Spleen (tissue), 11 donors: ENCODE data around the gene CLDN4. TPM values are rescaled to one million over a fixed set of nuclear protein-coding genes. Genes with fewer than 3 reads are reported as not detected.
A peak's percentile ranks its signal among the peaks of the same experiment; 100 is the strongest.
"Not testable (repeated sequence)": the region's sequence is repeated elsewhere in the genome, so short reads cannot be mapped to it uniquely, and the experiment has no call there.

ENCODE experiments used
- DNase-seq: peaks from one replicate; pipeline ENCODE4 v3.0.0-alpha.2; 2020
- H3K27ac ChIP-seq, 8 donors: fragments of 200-600 bp; sonication (generic) in 7 of 8; 1 replicate in 4 of 8; 2 replicates in 4 of 8; pipeline versions ENCODE4 v1.5.0 to v1.8.0; 2016 to 2021; ENCODE audit warnings: inconsistent platforms in 4 of 8, mild to moderate bottlenecking in 4 of 8, moderate library complexity in 1 of 8
- H3K27me3 ChIP-seq, 7 donors: fragments of 200-600 bp; sonication (generic) in 6 of 7; replicated peaks in 1 of 7; 1 replicate in 4 of 7; 2 replicates in 3 of 7; pipeline versions ENCODE4 v1.5.0 to v1.8.0; 2016 to 2021; ENCODE audit warnings: inconsistent platforms in 3 of 7, mild to moderate bottlenecking in 1 of 7
- H3K36me3 ChIP-seq, 6 donors: fragments of 200-600 bp; sonication (generic) in 5 of 6; 1 replicate in 4 of 6; 2 replicates in 2 of 6; pipeline versions ENCODE4 v1.5.0 to v1.8.0; 2016 to 2021; ENCODE audit warnings: inconsistent platforms in 2 of 6
- H3K4me1 ChIP-seq, 6 donors: fragments of 200-600 bp; sonication (generic) in 5 of 6; 1 replicate in 3 of 6; 2 replicates in 3 of 6; pipeline versions ENCODE4 v1.5.0 to v1.8.0; 2016 to 2021; ENCODE audit warnings: inconsistent platforms in 3 of 6
- H3K4me3 ChIP-seq, 8 donors: fragments of 200-600 bp; sonication (generic) in 7 of 8; 1 replicate in 4 of 8; 2 replicates in 4 of 8; pipeline versions ENCODE4 v1.5.0 to v1.8.0; 2016 to 2021; ENCODE audit warnings: inconsistent platforms in 4 of 8, mild to moderate bottlenecking in 4 of 8, moderate library complexity in 2 of 8
- H3K9me3 ChIP-seq, 8 donors: fragments of 200-600 bp; sonication (generic) in 7 of 8; 1 replicate in 4 of 8; 2 replicates in 4 of 8; pipeline versions ENCODE4 v1.5.0 to v1.8.0; 2016 to 2021; ENCODE audit warnings: inconsistent platforms in 4 of 8
- CTCF ChIP-seq, 11 experiments: fragments of 200-600 bp in 7 of 11; fragments of 450-650 bp in 4 of 11; sonication (generic) in 4 of 11; IDR thresholded peaks in 8 of 11; conservative IDR thresholded peaks in 3 of 11; 1 replicate in 7 of 11; 2 replicates in 4 of 11; pipeline versions ENCODE4 v1.4.0 to v1.8.0; 2016 to 2021; ENCODE audit warnings: antibody characterized with exemption in 11 of 11, inconsistent platforms in 4 of 11, mild to moderate bottlenecking in 1 of 11
- POLR2A ChIP-seq, 3 donors: fragments of 450-650 bp; IDR thresholded peaks; one replicate each; pipeline ENCODE4 v1.5.1; 2017; ENCODE audit warnings: antibody characterized with exemption in 3 of 3, mild to moderate bottlenecking in 1 of 3
- POLR2AphosphoS5 ChIP-seq, 3 donors: sonication (generic); formaldehyde crosslinking; IDR thresholded peaks; one replicate each; pipeline ENCODE4 v1.5.1; 2017; ENCODE audit warnings: antibody characterized with exemption in 3 of 3
- WGBS, 5 donors: extraction: QIAGEN DNeasy Blood & Tissue Kit in 3 of 5; methylation state at CpG; one replicate each; pipeline versions ENCODE4 v1.1.5 to v1.1.7; 2013 to 2018; 5-methylcytosine and 5-hydroxymethylcytosine counted together
- intact Hi-C: fragments of 100-400 bp; cut with DNase I; formaldehyde crosslinking; loops from one replicate; pipeline ENCODE4 v1.15.0; 2023; ENCODE audit warnings: low total_unique reads
- polyA plus RNA-seq, 3 donors: library from polyadenylated mRNA; stranded (reverse); fragments of 200-250 nt; gene quantifications; one replicate each; pipeline ENCODE4 v1.2.1, GENCODE V29; 2013
- total RNA-seq, 7 donors: library from RNA; depleted of rRNA in 3 of 7; stranded (reverse); fragments of >200 nt in 3 of 7; fragmentation: NEBNext Ultra II Directional in 4 of 7; extraction: Animal tissue kit (Norgen Biotek cat#: 25700) in 4 of 7; gene quantifications; one replicate each; pipeline versions ENCODE4 v1.1.0 to v1.2.1, GENCODE V29; 2016 to 2021
- donor health status: healthy with polysubstance abuse.
- donor health status: DM: no; HTN: no; CAD: no; lungs with moderate emphysema.
- donor health status: DM: no; HTN: no; CAD: no.
- donor health status: Bipolar disorder and iron deficiency.
- donor health status: healthy.
- donor health status: DM: no; HTN: no; CAD: no.
- donor health status: DM: yes; HTN: yes; CAD: no.

Gene CLDN4
- total and polyA plus RNA-seq, 10 donors, result 0.13 to 1.0 (median 0.33) TPM; not detected in 1

DNA sequence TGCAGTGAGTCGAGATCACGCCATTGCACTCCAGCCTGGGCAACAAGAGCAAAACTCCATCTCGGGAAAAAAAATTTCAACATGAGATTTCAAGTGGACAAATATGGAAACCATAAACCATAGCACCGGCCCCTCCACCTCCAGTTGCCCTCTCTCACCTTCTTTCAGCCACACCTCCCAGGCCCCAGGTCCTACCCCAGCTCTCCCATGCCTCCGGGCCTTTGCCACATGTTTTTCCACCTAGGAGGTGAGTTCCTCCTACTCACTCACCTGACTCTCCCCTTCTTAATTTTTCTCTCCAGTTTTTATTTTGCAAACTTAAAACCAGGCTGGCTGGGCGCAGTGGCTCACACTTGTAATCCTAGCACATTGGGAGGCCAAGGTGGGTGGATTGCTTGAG is 13.7 kb upstream of the CLDN4 start:
- Histone ChIP-seq H3K36me3 (no peaks in the 10 kb centered on the region), H3K9me3 (peaks cover 0 to 19% (median 16%) of the 10 kb centered on the region in 8 donors)
- intact Hi-C loops, result no loop called here

GRCh38 chr7:73820013-73820412 is 10.8 kb upstream of the CLDN4 start:
- no peak overlapping the region for H3K27ac ChIP-seq
- H3K4me1 ChIP-seq, result no peaks in the 10 kb centered on the region
- intact Hi-C loops, result no loop called here
- no peaks in the 10 kb centered on the region for H3K27me3 ChIP-seq
- H3K4me3 ChIP-seq, result no peak overlapping the region
- peak; percentile 29 for DNase-seq
- no peaks in the 10 kb centered on the region for H3K36me3 ChIP-seq
- 87 to 92% (median 89%) methylated on average over 7 of the region's 7 CpGs for WGBS, 5 donors
- TF ChIP-seq CTCF (IDR thresholded peaks at IDR 0.05 in 8 of 11, conservative IDR thresholded peaks at IDR 0.05 in 3 of 11) (no peak), POLR2A (IDR thresholded peaks at IDR 0.05) (no peak), POLR2AphosphoS5 (IDR thresholded peaks at IDR 0.05) (no peak)
- H3K9me3 ChIP-seq, result no peaks in the 10 kb centered on the region

More for the DNA sequence above, 13.7 kb upstream of the CLDN4 start:
- Histone ChIP-seq H3K27me3 (peaks cover 0 to 8% (median 0%) of the 10 kb centered on the region in 7 donors), H3K4me3 (no peak overlapping the region), H3K27ac (no peak overlapping the region), H3K4me1 (no peaks in the 10 kb centered on the region)
- DNase-seq, result peak; percentile 30
- WGBS, 5 donors, result 85 to 96% (median 91%) methylated on average over 6 of the region's 6 CpGs
- TF ChIP-seq POLR2AphosphoS5 (IDR thresholded peaks at IDR 0.05), result no peak

GRCh38 chr7:73821597-73822285 is 9.1 kb upstream of the CLDN4 start:
- DNase-seq, result peak; percentile 11
- H3K36me3 ChIP-seq, H3K9me3 ChIP-seq, H3K27ac ChIP-seq, H3K27me3 ChIP-seq, H3K4me3 ChIP-seq, intact Hi-C loops: not testable (repeated sequence)
- peaks cover 0 to 13% (median 7%) of the 10 kb centered on the region in 6 donors for H3K4me1 ChIP-seq
- WGBS, 5 donors, result 79 to 92% (median 88%) methylated on average over 12 to 14 of the region's 14 CpGs

DNA sequence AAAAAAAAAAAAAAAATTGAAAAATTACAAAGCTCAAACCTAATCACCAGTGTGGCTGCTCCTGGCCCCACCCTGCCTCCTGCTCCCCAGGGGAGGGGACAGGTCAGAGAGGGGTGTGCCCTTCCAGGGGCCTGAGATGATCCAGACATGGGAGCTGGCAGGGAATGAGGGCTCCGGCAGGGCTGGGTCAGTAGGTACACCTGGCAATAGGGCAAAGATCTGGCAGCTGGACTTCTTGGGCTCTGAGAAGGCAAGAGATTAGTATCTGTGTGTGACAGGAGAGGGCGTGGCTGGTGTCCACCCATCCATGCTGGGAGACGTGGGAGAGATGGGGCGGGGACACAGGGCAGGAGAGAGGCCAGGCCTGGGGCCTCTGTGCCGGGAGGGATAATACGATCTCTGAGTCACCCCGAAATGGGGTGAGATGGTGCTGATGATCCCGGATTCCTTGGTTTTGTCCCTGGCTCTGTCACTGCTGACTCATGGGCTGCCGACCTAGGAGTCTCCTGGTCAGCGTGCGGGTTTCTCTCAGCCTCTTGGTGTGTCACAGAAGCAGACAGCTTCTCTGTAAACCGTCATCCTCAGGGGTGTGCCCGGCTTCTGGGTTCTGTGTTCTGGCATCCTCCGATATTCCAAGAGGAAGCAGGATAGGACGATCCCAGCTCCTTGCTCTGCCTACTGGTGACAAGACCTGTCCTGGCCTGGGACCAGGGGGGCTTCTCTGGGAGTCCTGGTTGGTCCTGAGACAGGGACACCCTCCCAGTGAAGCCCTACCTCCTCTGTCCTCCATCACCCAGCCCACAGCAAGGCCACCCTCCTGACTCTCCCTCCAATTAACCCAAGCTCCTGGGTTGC is 8.2 kb upstream of the CLDN4 start:
- Histone ChIP-seq H3K9me3 (no peaks in the 10 kb centered on the region), H3K36me3 (no peaks in the 10 kb centered on the region), H3K4me1 (peaks cover 6 to 21% (median 15%) of the 10 kb centered on the region in 6 donors), H3K4me3 (no peak overlapping the region), H3K27me3 (no peaks in the 10 kb centered on the region), H3K27ac (no peak overlapping the region)
- TF ChIP-seq CTCF (IDR thresholded peaks at IDR 0.05 in 8 of 11, conservative IDR thresholded peaks at IDR 0.05 in 3 of 11) (no peak), POLR2A (IDR thresholded peaks at IDR 0.05) (no peak)
- peak; percentile 56 for DNase-seq
- 75 to 83% (median 79%) methylated on average over 11 to 15 of the region's 15 CpGs for WGBS, 5 donors
- intact Hi-C loops, result no loop called here

DNA sequence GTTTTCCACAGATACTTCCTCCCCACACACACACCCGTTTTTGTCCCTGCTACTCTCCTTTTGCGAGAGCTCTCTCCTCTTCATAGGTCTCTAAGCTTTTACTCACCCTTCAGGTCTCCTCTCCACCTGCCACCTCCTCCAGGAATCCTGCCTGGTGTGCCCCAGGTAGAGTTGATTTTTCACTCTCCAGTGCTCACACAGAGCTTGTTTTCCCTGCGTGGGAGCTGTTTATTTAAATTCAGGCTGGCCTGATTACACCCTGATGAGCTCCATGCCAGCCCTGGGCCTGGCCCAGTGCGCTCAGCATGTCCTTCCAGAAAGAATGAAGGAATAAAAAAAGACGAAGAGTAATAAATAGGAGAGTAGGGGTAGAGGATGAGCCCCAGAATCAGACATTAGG is 7.5 kb upstream of the CLDN4 start:
- peaks cover 10 to 29% (median 22%) of the 10 kb centered on the region in 6 donors for H3K4me1 ChIP-seq
- H3K4me3 ChIP-seq, result no peak overlapping the region
- no peak for TF ChIP-seq POLR2A (IDR thresholded peaks at IDR 0.05)
- TF ChIP-seq POLR2AphosphoS5 (IDR thresholded peaks at IDR 0.05), result no peak
- TF ChIP-seq CTCF (IDR thresholded peaks at IDR 0.05 in 8 of 11, conservative IDR thresholded peaks at IDR 0.05 in 3 of 11), result no peak
- 75 to 90% (median 84%) methylated on average over 5 of the region's 5 CpGs for WGBS, 5 donors
- peak; percentile 16 for DNase-seq
- H3K27ac ChIP-seq, result no peak overlapping the region
- H3K27me3 ChIP-seq, result no peaks in the 10 kb centered on the region
- intact Hi-C loops, result no loop called here
- no peaks in the 10 kb centered on the region for H3K36me3 ChIP-seq
- no peaks in the 10 kb centered on the region for H3K9me3 ChIP-seq
